OCI-LY7 (cell line): Measurements from ENCODE around the gene PRLHR. TPM values are rescaled to one million over a fixed set of nuclear protein-coding genes. Genes with fewer than 3 reads are reported as not detected.

ENCODE experiments used
- BruUV-seq: library from RNA; stranded (reverse); fragments of 400-500 nt; replicated peaks from 2 replicates; lab custom pipeline; 2021; lab: Mats Ljungman, UMichigan
- CTCF ChIA-PET: fragments of 300-600 bp; sonication (Branson Sonifier 250); formaldehyde crosslinking; loops from one replicate; lab custom pipeline; 2022; ENCODE audit warnings: antibody characterized with exemption; ENCODE audit not compliant: unreplicated experiment; lab: Charles Lee
- POLR2A ChIA-PET: fragments of 300-600 bp; sonication (Branson Sonifier 250); formaldehyde crosslinking; loops from one replicate; lab custom pipeline; 2022; ENCODE audit warnings: antibody characterized with exemption; lab: Charles Lee
- DNase-seq: peaks from one replicate; pipeline ENCODE4 v3.0.0-alpha.2; 2015; ENCODE audit warnings: low spot score
- H2AFZ ChIP-seq: fragments of 200-600 bp; sonication (generic), shearing (Covaris generic); 2 replicates; pipeline ENCODE4 v1.6.1; 2014; ENCODE audit warnings: mild to moderate bottlenecking, antibody characterized with exemption, low read length, moderate library complexity
- H3K27ac ChIP-seq: fragments of 200-600 bp; sonication (generic); 2 replicates; pipeline ENCODE4 v1.5.1; 2014; ENCODE audit warnings: mixed run types, low read depth, mild to moderate bottlenecking, moderate library complexity, low read length, inconsistent platforms; ENCODE audit not compliant: poor library complexity, severe bottlenecking
- H3K36me3 ChIP-seq: fragments of 200-600 bp; sonication (generic); 2 replicates; pipeline ENCODE4 v1.6.1; 2014; ENCODE audit warnings: mild to moderate bottlenecking, antibody characterized with exemption, low read length, moderate library complexity, mixed read lengths; ENCODE audit not compliant: insufficient read depth
- H3K4me1 ChIP-seq: fragments of 200-600 bp; sonication (generic); 2 replicates; pipeline ENCODE4 v1.5.1; 2014; ENCODE audit warnings: mild to moderate bottlenecking, low read length; ENCODE audit not compliant: insufficient read depth, poor library complexity, severe bottlenecking
- H3K4me2 ChIP-seq: fragments of 200-600 bp; sonication (generic); 2 replicates; pipeline ENCODE4 v1.6.1; 2014; ENCODE audit warnings: mild to moderate bottlenecking, low read length
- H3K4me3 ChIP-seq: fragments of 200-600 bp; sonication (generic); 2 replicates; pipeline ENCODE4 v1.5.1; 2014; ENCODE audit warnings: mild to moderate bottlenecking, low read depth, low read length; ENCODE audit not compliant: poor library complexity, severe bottlenecking
- H3K79me2 ChIP-seq: fragments of 200-600 bp; sonication (generic); 2 replicates; pipeline ENCODE4 v1.6.1; 2016; ENCODE audit warnings: low read depth, mild to moderate bottlenecking, low read length, moderate library complexity, mixed read lengths; ENCODE audit not compliant: insufficient read depth
- H3K9me2 ChIP-seq: fragments of 200-600 bp; sonication (generic); 2 replicates; pipeline ENCODE4 v1.6.1; 2016; ENCODE audit warnings: mild to moderate bottlenecking, low read length, mixed read lengths; ENCODE audit not compliant: insufficient read depth
- H3K9me3 ChIP-seq: fragments of 200-600 bp; sonication (generic); 2 replicates; pipeline ENCODE4 v1.6.1; 2014; ENCODE audit warnings: mild to moderate bottlenecking, mixed run types, low read length, mixed read lengths
- H4K20me1 ChIP-seq: fragments of 200-600 bp; sonication (generic); 2 replicates; pipeline ENCODE4 v1.6.1; 2014; ENCODE audit warnings: mild to moderate bottlenecking, antibody characterized with exemption, low read length, moderate library complexity, mixed read lengths; ENCODE audit not compliant: insufficient read depth
- CTCF ChIP-seq: fragments of 200-600 bp; sonication (generic); conservative IDR thresholded peaks from 2 replicates; pipeline ENCODE4 v1.5.1; 2014; ENCODE audit warnings: mild to moderate bottlenecking, antibody characterized with exemption, low read length, moderate library complexity, mixed read lengths
- EZH2phosphoT487 ChIP-seq: fragments of 200-600 bp; sonication (generic); IDR thresholded peaks from 2 replicates; pipeline ENCODE4 v1.6.1; 2018; ENCODE audit warnings: low read depth, borderline replicate concordance, mild to moderate bottlenecking, mixed run types, antibody characterized with exemption, low read length, moderate library complexity, mixed read lengths
- intact Hi-C: fragments of 100-400 bp; cut with micrococcal nuclease; formaldehyde crosslinking; loops from one replicate; pipeline ENCODE4 v1.10.0; 2022; ENCODE audit not compliant: unreplicated experiment
- total RNA-seq, 2 experiments: library from RNA; depleted of rRNA in 1 of 2; stranded (reverse); fragments of >200 nt in 1 of 2; shearing (Covaris generic) in 1 of 2; gene quantifications; 2 replicates each; pipeline ENCODE4 v1.2.3, GENCODE V29; 2014 to 2022

Gene PRLHR
- total RNA-seq, 2 experiments from 2014 or later: not detected

GRCh38 chr10:118568327-118568848, 27.1 kb downstream of the PRLHR start:
- H3K4me2 ChIP-seq: peak overlapping the region; percentile 27; the same call in 1 of the 2 replicates

GRCh38 chr10:118567701-118568248, 27.7 kb downstream of the PRLHR start:
- POLR2A ChIA-PET: interaction anchor here (0.9 kb wide), 1 partner anchor 151 kb away, joined by 8 read pairs; no protein-coding TSS in a partner anchor
- Histone ChIP-seq H3K36me3 (no peaks in the 10 kb centered on the region), H3K9me3 (no peaks in the 10 kb centered on the region), H3K79me2 (no peaks in the 10 kb centered on the region), H2AFZ (no peak overlapping the region), H4K20me1 (no peaks in the 10 kb centered on the region), H3K9me2 (no peaks in the 10 kb centered on the region), H3K27ac (no peak overlapping the region), H3K4me2 (no peak overlapping the region), H3K4me1 (no peaks in the 10 kb centered on the region), H3K4me3 (no peak overlapping the region)
- intact Hi-C loops: loop anchor here (1.0 to 10.0 kb wide), 3 partner anchors 153 to 283 kb away; no protein-coding TSS in a partner anchor
- BruUV-seq: no TSS peak
- CTCF ChIA-PET: no interaction called here
- no peak for DNase-seq
- no peak for TF ChIP-seq EZH2phosphoT487
- no peak for TF ChIP-seq CTCF

More at GRCh38 chr10:118568327-118568848, 27.1 kb downstream of the PRLHR start:
- Histone ChIP-seq H3K4me1 (no peaks in the 10 kb centered on the region), H3K4me3 (no peak overlapping the region), H4K20me1 (no peaks in the 10 kb centered on the region), H3K27ac (no peak overlapping the region), H3K9me3 (no peaks in the 10 kb centered on the region), H3K79me2 (no peaks in the 10 kb centered on the region), H3K36me3 (no peaks in the 10 kb centered on the region), H2AFZ (peak overlapping the region; percentile 52; the same call in 1 of the 2 replicates), H3K9me2 (no peaks in the 10 kb centered on the region)
- peak; percentile 70 for DNase-seq
- no TSS peak for BruUV-seq
- intact Hi-C loops: loop anchor here (1.0 to 10.0 kb wide), 3 partner anchors 152 to 282 kb away; no protein-coding TSS in a partner anchor
- TF ChIP-seq EZH2phosphoT487: no peak
- TF ChIP-seq CTCF: peak; percentile 75
- POLR2A ChIA-PET: interaction anchor here (0.6 to 0.9 kb wide), 3 partner anchors 24 to 150 kb away, joined by 3 to 8 read pairs (median 4); no protein-coding TSS in a partner anchor
- CTCF ChIA-PET: no interaction called here

GRCh38 chr10:118566911-118567310, 28.5 kb downstream of the PRLHR start:
- ChIA-PET CTCF (no interaction called here), POLR2A (no interaction called here)
- no TSS peak for BruUV-seq
- no peaks in the 10 kb centered on the region for H3K9me3 ChIP-seq
- no peak for DNase-seq
- H3K27ac ChIP-seq: no peak overlapping the region
- no peaks in the 10 kb centered on the region for H3K79me2 ChIP-seq
- no peak overlapping the region for H3K4me2 ChIP-seq
- H3K4me1 ChIP-seq: no peaks in the 10 kb centered on the region
- H3K4me3 ChIP-seq: no peak overlapping the region
- intact Hi-C loops: loop anchor here (10.0 kb wide), 1 partner anchor 238 kb away; no protein-coding TSS in a partner anchor
- H3K36me3 ChIP-seq: no peaks in the 10 kb centered on the region
- TF ChIP-seq CTCF (no peak), EZH2phosphoT487 (no peak)
- no peaks in the 10 kb centered on the region for H4K20me1 ChIP-seq
- H2AFZ ChIP-seq: no peak overlapping the region
- no peaks in the 10 kb centered on the region for H3K9me2 ChIP-seq
